OCI-M2 (cell line): ENCODE data around the gene EIF4EBP3.
"Not testable (repeated sequence)": the region's sequence is repeated elsewhere in the genome, so short reads cannot be mapped to it uniquely, and the experiment has no call there.

Source experiments
- DNase-seq: peaks from one replicate; lab custom pipeline; 2025; ENCODE audit not compliant: unreplicated experiment; lab: John Stamatoyannopoulos, UW

Gene EIF4EBP3

GRCh38 chr5:140575309-140575708 lies 27.8 kb downstream of the EIF4EBP3 start:
- DNase-seq: no peak

- no peak for DNase-seq
Measured at GRCh38 chr5:140576776-140577201, 29.3 kb downstream of the EIF4EBP3 start.

GRCh38 chr5:140579188-140579747 lies 31.8 kb downstream of the EIF4EBP3 start:
- DNase-seq: not testable (repeated sequence)

- no peak for DNase-seq
Measured at GRCh38 chr5:140587495-140587894, 40.0 kb downstream of the EIF4EBP3 start.

- DNase-seq: no peak
Measured at GRCh38 chr5:140588311-140589070, 41.0 kb downstream of the EIF4EBP3 start.

GRCh38 chr5:140590861-140591260 lies 43.4 kb downstream of the EIF4EBP3 start:
- no peak for DNase-seq

GRCh38 chr5:140591747-140592372 lies 44.4 kb downstream of the EIF4EBP3 start:
- DNase-seq: no peak

- DNase-seq: not testable (repeated sequence)
Measured at GRCh38 chr5:140593070-140593469, 45.6 kb downstream of the EIF4EBP3 start.

GRCh38 chr5:140594169-140594568 lies 46.7 kb downstream of the EIF4EBP3 start:
- DNase-seq: no peak

- no peak for DNase-seq
Measured at GRCh38 chr5:140595538-140596300, 48.3 kb downstream of the EIF4EBP3 start.

GRCh38 chr5:140596321-140596741 lies 48.9 kb downstream of the EIF4EBP3 start:
- no peak for DNase-seq

- DNase-seq: no peak
Measured at GRCh38 chr5:140598836-140599235, 51.4 kb downstream of the EIF4EBP3 start.
